NCI-H2107 treated with DMSO at 0.1 percent for 48 hours (cell line): ENCODE data around the gene STK11IP.
"Not testable (repeated sequence)": the region's sequence is repeated elsewhere in the genome, so short reads cannot be mapped to it uniquely, and the experiment has no call there.

Source experiments
- DNase-seq: peaks from one replicate; lab custom pipeline; 2025; ENCODE audit not compliant: unreplicated experiment; lab: John Stamatoyannopoulos, UW

Gene STK11IP

GRCh38 chr2:219645631-219646527, 48.2 kb downstream of the STK11IP start:
- no peak for DNase-seq

GRCh38 chr2:219648176-219648575, 50.5 kb downstream of the STK11IP start:
- no peak for DNase-seq

- no peak for DNase-seq
Measured at GRCh38 chr2:219648963-219649362, 51.3 kb downstream of the STK11IP start.

DNA sequence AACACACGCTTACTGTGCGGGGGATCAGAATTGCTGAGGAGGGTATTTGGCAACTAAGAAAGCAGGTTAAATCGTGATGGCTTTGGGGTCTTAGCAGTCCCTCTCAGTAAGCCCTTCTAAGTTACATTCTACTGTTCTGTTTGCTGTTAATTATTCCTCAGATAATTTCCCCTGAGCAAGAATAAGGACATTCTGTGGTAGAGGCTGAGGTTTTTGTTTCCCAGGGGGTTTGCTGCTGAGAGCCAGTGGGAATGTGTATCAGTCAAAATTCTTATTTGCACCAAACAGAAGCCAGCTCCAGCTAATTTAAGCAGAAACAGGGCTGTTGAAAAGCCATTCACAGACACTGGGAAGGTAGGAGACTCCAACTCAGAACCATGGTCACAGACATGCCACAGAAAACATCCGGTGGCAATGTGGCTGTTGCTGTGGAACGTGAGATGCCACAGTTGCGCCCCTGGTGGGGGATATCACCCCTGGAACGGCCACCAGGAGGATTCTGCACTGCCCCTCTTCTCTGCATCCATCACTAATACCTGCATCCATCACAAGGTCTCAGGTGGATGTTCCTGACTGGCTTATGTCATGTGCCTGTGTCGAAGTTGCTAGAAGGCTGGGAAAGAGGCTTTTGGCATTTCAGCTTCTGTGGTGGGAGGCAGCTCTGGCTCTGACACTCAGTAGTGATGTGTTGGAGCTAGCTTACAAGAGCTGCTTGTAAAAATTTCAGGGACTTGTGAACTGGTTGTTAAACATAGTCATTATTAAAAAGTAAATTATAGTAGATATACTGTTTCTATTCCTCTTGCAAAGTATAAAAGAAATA, 53.0 kb downstream of the STK11IP start:
- no peak for DNase-seq

- not testable (repeated sequence) for DNase-seq
Measured at GRCh38 chr2:219651656-219652055, 54.0 kb downstream of the STK11IP start.

GRCh38 chr2:219656526-219656925, 58.9 kb downstream of the STK11IP start:
- no peak for DNase-seq

DNA sequence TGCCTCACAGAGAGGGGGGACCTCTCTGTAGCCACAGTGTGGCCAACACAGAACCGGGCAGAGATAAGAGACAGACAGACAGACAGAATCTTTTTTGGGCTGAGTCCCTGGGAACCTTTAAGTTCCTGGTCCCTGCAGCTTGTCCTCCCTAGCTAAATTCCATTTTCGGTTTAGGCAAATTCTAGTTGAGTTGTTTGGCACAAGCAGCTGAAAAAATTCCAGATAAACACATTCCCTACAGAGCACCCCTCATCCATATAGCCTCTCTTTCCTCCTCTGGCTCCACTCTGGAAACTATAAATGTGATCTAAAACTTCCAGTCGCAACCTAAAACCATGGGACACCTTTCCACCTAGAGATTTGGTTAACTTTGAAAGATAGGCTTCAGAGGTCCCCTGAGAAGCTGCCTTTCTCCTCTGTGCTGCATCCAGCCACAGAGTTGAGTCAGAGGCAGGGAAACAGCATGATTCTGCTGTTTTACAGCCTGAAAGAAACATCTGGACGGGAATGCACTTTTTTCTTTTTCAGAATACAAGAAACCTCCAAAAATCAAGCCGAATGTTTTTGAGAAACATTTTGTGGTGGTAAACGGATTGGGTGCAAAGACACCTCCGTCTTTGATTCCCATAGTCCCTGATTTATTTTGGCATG, 60.7 kb downstream of the STK11IP start:
- DNase-seq, result no peak

DNA sequence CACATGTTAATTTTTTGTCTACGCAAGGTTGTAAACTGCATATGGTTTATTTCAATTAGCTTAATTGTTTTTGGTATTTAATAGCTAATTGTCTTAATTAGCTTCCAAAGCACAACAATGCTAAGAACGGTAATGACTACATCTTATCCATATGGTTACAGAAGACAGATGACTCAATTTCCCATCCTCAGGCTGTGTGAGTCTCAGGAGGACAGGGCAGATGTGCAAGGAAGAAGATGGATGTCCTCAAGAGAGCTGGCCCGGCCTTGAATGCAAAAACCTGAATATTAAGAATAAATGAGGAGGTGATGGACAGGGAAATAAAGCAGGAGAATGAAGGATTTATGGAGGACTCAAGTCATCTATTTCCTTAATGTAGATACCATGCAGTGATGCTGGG, 61.2 kb downstream of the STK11IP start:
- DNase-seq, result no peak

DNA sequence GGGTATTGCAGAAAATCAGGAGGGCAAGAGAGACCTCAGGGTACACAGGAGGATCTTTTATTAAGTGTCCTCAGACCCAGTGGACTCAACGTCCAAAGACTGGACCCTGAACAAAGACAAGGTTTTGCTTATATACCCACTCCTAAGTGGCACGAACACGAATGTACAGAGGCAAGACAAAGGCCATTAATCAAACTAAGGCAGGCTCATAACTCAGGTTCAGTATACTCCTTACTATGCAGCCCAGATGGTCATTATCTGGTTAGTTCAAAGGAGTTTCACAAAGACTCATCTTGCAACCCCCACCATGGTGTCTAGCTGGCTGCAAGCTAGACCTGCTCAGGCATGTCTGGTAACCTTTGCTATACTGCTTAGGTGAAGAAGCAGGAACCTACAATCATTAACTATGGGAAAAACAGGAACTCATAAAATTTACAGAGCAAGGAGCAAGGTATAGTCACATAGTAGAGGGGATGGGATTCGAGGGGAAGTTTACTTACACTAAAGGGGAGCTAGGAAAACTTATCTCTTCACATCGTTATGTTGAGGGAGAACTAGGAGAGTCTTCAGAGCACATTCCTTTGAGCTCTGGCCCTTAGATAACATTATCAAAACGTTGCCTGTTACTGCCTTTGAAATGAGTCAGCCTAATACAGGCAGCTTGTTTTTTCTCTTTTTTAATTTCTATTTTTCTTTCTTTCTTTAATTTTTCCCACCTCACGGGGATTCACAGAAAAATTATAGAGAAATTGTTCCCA, 63.7 kb downstream of the STK11IP start:
- no peak for DNase-seq

DNA sequence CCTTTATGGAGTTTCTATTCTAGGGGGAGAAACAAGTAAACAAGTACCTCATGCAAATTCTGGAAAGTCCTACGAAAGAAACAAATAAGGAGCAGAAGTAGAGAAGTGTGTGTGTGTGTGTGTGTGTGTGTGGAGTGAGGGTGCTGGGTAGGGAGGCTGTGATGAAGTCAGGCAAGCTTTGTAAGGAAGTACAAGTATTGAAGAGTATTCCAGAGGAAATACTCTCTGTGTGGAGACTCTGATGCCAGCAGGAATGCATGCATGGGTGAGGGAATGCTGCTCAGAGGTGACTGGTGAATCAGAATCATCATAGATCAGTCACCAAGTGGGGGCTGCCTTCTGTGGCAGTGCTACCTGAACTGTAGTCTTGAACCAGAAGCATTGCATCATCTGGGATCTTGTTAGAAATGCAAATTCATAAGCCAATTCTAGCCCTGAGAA, 64.3 kb downstream of the STK11IP start:
- DNase-seq, result no peak

DNA sequence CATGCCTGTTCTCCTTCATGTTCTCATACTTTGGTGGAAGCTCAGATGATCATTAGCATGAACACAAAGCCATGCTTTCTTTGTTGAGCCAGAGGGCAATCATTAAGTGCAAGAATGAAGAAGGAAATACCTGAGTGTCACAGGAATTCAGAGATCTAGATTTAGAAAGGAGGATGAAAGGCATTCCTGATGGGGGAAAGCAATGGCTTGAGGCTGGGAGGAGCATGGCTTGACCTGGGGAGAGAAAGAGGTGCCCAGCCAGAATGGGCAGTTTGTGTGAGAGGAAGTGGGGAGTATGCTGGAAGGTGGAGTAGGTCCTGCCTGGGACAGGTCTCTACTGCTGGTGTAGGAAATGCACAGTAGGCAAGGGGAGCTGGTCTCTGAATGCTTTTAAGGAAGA, 64.9 kb downstream of the STK11IP start:
- no peak for DNase-seq

- DNase-seq, result no peak
Measured at GRCh38 chr2:219663116-219663762, 65.6 kb downstream of the STK11IP start.

- DNase-seq, result no peak
Measured at GRCh38 chr2:219664041-219664440, 66.4 kb downstream of the STK11IP start.

GRCh38 chr2:219664944-219665343, 67.3 kb downstream of the STK11IP start:
- DNase-seq, result no peak

GRCh38 chr2:219665926-219666325, 68.3 kb downstream of the STK11IP start:
- no peak for DNase-seq
